SK-N-SH (cell line): ENCODE measurements around the gene KLF16.

Experiments used
- CHD2 ChIP-seq: fragments of 150-350 bp; IDR thresholded peaks from 2 replicates; pipeline ENCODE4 v1.6.1; 2018; ENCODE audit warnings: low read length; ENCODE audit not compliant: partially characterized antibody
- EZH2phosphoT487 ChIP-seq: fragments of 200-600 bp; sonication (generic); IDR thresholded peaks from 2 replicates; pipeline ENCODE4 v1.6.1; 2017; ENCODE audit warnings: low read depth, mixed run types, mild to moderate bottlenecking, antibody characterized with exemption, moderate library complexity, borderline replicate concordance
- FOXM1 ChIP-seq: IDR thresholded peaks from 2 replicates; pipeline ENCODE4 v1.4.0; 2012; ENCODE audit warnings: low read depth, mild to moderate bottlenecking
- GABPA ChIP-seq: IDR thresholded peaks from 2 replicates; pipeline ENCODE4 v1.4.0; 2012; ENCODE audit warnings: low read depth, mild to moderate bottlenecking
- MXI1 ChIP-seq: IDR thresholded peaks from 2 replicates; pipeline ENCODE4 v1.6.1; 2012; ENCODE audit warnings: mild to moderate bottlenecking, low read depth, low read length, improper control_type of control experiment
- POLR2AphosphoS5 ChIP-seq: IDR thresholded peaks from 2 replicates; pipeline ENCODE4 v1.6.1; 2012; ENCODE audit warnings: low read depth, low read length
- SMC3 ChIP-seq: IDR thresholded peaks from 2 replicates; pipeline ENCODE4 v1.6.1; 2012; ENCODE audit warnings: low read depth, low read length, improper control_type of control experiment
- TAF1 ChIP-seq: IDR thresholded peaks from 2 replicates; pipeline ENCODE4 v1.6.1; 2012; ENCODE audit warnings: low read depth, mild to moderate bottlenecking, low read length, moderate library complexity, borderline replicate concordance
- YY1 ChIP-seq: IDR thresholded peaks from 2 replicates; pipeline ENCODE4 v1.4.0; 2012; ENCODE audit warnings: low read depth, mild to moderate bottlenecking
- TF ChIP-seq, protein P1 (sequence below): IDR thresholded peaks from 2 replicates; pipeline ENCODE4 v1.4.0; 2012; ENCODE audit warnings: low read depth
- TF ChIP-seq, protein P2 (sequence below): fragments of 200-600 bp; sonication (generic); IDR thresholded peaks from 2 replicates; pipeline ENCODE4 v1.6.1; 2017; ENCODE audit warnings: antibody characterized with exemption, mild to moderate bottlenecking, moderate library complexity
- TF ChIP-seq, protein P3 (sequence below): IDR thresholded peaks from 2 replicates; pipeline ENCODE4 v1.6.1; 2012; ENCODE audit warnings: mild to moderate bottlenecking, low read depth, low read length, moderate library complexity

DNA sequence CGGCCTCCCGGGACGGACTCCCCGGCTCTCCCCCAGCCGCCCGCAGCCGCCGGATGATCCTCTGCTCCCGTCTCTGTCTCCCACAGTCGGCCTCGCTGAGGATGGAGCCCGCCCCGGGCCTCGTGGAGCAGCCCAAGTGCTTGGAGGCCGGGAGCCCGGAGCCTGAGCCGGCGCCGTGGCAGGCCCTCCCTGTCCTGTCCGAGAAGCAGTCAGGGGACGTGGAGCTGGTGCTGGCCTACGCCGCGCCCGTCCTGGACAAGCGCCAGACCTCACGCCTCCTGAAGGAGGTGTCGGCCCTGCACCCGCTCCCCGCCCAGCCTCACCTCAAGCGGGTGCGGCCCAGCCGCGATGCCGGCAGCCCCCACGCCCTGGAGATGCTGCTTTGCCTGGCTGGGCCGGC is 48.6 kb upstream of the KLF16 start:
- TF ChIP-seq, protein P1, sequence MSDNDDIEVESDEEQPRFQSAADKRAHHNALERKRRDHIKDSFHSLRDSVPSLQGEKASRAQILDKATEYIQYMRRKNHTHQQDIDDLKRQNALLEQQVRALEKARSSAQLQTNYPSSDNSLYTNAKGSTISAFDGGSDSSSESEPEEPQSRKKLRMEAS: no peak
- TF ChIP-seq, protein P2, sequence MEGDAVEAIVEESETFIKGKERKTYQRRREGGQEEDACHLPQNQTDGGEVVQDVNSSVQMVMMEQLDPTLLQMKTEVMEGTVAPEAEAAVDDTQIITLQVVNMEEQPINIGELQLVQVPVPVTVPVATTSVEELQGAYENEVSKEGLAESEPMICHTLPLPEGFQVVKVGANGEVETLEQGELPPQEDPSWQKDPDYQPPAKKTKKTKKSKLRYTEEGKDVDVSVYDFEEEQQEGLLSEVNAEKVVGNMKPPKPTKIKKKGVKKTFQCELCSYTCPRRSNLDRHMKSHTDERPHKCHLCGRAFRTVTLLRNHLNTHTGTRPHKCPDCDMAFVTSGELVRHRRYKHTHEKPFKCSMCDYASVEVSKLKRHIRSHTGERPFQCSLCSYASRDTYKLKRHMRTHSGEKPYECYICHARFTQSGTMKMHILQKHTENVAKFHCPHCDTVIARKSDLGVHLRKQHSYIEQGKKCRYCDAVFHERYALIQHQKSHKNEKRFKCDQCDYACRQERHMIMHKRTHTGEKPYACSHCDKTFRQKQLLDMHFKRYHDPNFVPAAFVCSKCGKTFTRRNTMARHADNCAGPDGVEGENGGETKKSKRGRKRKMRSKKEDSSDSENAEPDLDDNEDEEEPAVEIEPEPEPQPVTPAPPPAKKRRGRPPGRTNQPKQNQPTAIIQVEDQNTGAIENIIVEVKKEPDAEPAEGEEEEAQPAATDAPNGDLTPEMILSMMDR: no peak
- TF ChIP-seq TAF1 (no peak), YY1 (no peak), GABPA (no peak), EZH2phosphoT487 (no peak), MXI1 (no peak), FOXM1 (no peak), CHD2 (no peak), POLR2AphosphoS5 (no peak), SMC3 (no peak)
- TF ChIP-seq, protein P3, sequence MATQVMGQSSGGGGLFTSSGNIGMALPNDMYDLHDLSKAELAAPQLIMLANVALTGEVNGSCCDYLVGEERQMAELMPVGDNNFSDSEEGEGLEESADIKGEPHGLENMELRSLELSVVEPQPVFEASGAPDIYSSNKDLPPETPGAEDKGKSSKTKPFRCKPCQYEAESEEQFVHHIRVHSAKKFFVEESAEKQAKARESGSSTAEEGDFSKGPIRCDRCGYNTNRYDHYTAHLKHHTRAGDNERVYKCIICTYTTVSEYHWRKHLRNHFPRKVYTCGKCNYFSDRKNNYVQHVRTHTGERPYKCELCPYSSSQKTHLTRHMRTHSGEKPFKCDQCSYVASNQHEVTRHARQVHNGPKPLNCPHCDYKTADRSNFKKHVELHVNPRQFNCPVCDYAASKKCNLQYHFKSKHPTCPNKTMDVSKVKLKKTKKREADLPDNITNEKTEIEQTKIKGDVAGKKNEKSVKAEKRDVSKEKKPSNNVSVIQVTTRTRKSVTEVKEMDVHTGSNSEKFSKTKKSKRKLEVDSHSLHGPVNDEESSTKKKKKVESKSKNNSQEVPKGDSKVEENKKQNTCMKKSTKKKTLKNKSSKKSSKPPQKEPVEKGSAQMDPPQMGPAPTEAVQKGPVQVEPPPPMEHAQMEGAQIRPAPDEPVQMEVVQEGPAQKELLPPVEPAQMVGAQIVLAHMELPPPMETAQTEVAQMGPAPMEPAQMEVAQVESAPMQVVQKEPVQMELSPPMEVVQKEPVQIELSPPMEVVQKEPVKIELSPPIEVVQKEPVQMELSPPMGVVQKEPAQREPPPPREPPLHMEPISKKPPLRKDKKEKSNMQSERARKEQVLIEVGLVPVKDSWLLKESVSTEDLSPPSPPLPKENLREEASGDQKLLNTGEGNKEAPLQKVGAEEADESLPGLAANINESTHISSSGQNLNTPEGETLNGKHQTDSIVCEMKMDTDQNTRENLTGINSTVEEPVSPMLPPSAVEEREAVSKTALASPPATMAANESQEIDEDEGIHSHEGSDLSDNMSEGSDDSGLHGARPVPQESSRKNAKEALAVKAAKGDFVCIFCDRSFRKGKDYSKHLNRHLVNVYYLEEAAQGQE: no peak
